CD4-positive, alpha-beta T cell treated with Interleukin-4 for 4 hours (primary cell): ENCODE data around the gene MPP3.
"Not testable (repeated sequence)": the region's sequence is repeated elsewhere in the genome, so short reads cannot be mapped to it uniquely, and the experiment has no call there.

Experiments
- DNase-seq: peaks from one replicate; pipeline ENCODE4 v3.0.0-alpha.2; 2020

MPP3 gene, protein sequence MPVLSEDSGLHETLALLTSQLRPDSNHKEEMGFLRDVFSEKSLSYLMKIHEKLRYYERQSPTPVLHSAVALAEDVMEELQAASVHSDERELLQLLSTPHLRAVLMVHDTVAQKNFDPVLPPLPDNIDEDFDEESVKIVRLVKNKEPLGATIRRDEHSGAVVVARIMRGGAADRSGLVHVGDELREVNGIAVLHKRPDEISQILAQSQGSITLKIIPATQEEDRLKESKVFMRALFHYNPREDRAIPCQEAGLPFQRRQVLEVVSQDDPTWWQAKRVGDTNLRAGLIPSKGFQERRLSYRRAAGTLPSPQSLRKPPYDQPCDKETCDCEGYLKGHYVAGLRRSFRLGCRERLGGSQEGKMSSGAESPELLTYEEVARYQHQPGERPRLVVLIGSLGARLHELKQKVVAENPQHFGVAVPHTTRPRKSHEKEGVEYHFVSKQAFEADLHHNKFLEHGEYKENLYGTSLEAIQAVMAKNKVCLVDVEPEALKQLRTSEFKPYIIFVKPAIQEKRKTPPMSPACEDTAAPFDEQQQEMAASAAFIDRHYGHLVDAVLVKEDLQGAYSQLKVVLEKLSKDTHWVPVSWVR

DNA sequence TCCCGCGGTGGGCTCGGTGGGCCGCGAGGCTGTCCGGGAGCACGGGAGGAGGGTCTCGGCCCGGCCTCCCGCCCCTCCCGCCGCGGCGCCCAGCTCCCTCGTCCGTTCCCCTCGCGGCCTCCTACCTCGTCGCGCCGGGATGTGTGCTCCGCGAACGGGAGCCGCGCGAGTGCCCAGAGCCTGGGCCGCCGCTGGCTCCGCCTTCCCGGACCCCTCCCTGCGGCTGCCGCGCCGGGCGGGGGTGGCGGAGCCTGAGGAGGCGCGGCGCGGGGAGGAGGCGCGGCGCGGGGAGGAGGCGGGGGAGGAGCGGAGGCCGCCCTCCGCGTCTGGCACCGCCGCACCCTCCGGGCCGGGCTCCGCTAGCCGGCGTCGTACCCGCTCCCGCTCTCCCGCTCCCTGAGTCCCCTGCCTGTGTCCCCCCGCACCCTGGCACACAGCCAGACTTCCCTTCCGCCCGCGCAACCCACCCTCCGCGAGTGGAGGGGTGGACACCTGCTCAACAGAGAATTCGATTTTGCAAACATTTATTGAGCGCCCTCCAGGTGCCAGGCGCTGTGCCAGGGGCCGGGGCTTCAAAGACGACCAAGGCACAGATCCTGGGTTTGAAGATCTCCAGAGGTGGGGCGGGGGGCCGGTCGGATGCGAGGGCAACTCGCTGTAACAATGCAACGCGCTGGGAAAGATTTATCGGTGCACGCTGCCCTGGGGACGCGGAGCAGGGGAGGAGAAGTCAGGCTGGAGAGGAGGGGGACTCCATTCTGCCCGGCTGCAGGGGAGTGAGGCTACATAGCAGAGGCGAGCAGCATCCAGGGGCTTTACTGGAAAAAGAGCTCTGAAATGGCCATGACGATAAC, at the start of gene MPP3:
MPP3 (minus strand) TSS at position 171 of the 854 bp plus-strand sequence. CDS start 1,240 bp downstream, outside the sequence.
- peak; percentile 8 for DNase-seq

DNA sequence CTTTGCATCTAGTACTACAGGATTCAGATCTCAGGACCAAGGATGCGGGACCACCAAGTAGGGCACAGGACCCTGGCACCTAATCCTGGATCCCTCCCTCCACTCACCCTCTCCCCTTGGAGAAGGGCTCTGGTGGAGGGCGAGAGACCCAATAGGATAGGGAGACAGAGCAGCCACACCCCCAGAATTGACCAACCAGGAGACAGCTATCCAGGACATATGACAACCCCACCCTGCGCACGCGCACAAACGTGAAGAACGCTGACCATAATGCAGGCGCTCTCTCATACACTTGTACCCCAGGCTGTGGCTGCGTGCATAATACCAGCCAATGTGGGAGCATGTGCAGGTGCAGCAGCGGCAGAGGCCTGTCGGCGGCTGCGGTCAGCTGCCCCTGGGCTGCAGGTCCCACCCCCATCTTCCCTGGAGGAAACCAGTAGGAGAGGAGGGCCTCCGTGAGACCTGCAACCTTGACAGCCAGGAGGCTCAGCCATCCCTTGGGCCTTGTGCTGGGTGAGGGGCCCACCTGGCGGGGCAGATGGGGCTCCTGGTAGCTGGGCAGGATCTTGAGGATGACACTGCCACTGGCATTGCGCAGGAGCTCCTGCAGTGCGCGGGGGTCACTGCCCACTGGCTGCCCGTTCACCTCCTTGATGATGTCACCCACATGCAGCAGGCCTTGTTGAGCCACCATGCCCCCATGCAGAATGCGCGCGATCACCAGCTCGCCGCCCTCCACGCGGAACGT, 49.0 kb upstream of the MPP3 start:
- DNase-seq, result no peak

DNA sequence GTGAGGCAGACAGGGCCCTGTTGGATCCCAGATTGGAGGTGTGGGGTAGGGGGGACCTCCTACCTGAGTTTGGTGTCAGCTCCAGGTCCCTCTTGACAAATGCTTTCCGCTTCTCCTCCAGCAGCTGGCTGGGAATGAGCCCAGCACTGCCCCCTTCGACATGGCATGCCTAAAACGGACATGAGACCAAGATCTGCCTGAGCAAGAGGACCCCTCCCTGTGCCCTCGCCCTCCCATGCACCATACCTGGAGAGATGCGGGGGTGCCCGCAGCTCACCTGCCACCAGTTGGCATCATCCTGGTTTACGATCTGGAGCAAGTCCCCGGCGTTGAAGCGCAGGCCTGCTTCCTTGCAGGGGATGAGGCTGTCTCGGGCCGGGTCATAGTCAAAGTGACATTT, 48.2 kb upstream of the MPP3 start:
- DNase-seq, result no peak

DNA sequence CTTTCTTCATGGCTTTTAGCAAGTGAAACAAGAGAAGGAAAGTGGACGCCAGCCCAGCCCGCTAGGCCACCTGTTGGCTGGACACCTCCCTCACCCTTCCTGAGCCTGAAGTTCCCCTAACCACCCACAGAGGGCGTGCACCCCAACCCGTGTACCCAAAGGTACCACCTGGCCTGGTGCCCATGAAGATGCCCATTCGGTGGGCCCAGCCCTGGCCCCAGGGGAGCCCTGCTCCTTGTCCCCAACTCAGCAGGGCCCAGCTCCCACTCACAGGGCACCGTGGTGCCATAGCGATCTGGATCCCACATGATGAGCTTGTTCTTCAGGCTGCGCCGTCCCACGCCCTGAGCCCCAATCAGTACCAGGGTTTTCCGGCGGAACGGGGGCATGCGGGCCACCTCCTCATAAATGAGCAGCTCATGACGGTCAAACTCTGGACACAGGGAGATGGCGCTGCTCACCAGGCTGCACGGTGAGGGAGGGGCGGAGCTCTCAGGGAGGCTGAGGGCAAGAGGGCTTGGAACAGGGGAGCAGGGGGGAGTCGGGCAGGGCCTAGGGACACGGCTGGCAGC, 47.6 kb upstream of the MPP3 start:
- DNase-seq, result peak; percentile 22

DNA sequence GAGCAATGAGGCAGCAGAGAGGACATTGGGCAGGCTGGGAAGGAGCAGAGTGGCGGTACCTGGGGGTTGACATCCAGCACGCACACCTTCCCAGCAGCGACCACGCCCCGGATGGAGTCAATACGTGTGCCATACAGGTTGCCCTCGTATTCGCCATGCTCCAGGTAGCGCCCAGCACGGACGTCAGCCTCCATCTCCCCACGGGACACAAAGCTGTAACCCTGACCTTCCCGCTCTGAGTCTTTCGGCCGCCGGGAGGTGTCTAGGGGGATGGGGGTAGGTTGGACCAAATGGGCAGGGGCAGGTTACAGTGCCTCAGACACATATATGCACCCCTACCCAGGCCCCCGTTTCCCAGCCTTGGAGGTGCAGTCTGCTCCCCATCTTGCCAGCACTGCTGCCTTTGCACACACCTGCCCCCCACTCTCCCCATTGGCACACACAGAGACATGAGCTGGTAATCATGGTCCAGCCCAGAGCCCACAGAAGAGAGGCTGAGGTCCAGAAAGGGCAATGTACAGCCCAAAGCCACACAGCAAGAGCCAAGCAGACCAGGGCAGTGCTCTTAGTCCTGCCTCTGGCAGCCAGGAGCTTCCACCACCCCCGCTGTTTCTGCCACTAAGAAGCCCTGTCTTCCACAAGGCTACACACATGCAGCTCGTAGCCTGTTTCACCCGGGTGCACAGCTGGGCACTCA, 46.9 kb upstream of the MPP3 start:
- no peak for DNase-seq

DNA sequence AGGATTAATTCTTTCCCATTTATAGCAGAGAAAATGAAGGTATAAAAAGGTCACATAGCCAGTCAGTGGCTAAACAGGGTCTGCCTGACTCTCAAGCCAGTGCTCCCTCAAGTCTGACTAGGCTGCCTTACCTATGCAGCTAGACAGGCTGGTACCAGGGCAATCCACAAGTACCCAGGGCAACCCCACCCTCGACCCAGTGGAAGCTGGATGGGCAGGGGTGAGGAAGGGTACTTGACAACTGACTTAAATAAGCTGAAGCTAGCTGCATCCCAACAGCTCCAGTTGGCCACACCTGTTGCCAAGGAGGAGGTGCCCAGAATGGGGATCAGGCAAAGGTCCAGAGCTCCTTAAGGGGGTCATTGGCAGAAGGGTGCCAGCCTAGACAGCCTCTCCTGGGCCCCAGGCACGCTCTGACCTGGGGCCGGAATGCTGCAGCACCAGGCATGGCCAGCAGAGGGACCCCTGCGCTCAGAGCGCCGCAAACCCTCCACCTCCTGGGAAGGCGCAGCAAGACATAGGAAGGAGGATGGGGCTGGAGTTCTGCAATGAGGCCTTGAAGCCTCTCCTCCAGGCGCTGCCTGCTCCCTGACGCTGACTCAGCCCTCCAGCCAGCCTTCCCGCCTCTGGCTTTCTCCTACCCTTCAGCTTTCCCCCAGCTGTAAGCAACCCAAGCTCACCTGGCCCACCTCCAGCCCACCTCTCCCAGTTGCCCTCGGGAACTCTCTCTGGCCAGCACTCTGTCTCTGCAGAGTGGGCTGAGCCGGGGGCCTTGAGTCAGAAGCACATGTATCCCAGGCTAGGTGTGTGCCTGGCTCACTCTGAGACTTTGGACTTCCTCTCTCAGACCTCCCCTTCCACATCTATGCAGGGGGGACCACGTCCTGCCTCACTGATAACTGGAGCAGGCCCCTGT, 45.6 kb upstream of the MPP3 start:
- DNase-seq, result peak; percentile 45

DNA sequence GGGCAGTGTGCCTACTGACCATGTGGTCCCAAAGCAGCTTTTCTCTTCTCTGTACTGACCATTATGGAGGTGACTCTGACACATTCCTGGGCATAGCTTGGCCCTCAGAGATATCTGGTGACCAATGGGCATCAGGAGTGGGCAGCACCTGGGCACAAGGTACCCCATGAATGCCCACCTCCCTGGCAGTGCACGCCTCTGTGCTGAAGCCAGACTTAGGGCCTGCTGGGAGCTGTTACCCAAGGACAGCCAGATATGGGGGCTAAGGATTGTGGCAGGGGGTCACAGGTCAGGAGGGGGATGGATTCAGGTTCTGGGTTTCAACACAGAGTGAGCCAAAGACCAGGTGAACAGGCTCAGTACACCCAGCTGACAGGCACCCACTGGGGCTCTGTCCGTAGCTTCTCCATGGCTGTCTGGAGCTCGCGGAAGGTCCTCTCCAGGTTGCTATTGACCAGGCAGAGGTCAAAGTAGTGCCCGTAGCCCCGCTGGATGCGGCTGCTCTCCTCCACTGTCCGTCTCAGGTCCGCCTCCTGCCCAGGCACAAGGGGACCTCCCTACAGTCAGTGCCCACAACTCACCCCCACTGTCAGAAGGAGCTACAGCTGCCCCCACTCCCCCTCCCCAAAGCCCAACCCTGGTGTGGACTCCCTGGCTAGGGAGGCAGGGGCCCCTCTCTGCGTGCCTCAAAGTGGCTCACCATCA, 44.7 kb upstream of the MPP3 start:
- no peak for DNase-seq

DNA sequence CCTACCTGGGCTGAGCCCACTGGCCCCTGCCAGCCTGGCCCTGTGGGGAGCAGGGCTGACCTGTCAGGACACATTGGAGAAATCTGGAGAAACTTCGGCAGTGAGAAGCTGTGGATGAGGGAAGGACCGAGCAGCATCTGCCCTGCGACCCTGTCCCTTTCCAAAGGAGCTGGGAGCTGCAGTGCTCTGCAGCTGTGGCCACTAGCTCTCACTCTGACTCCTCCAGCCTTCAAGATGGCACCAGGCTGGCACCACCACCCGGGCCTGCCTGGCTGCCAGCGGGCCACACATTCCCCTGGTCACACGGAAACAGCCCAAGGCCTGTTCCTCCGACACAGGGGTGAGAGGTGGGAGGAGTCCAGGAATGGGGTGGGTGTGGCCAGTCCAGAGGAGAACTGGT, 44.1 kb upstream of the MPP3 start:
- no peak for DNase-seq

DNA sequence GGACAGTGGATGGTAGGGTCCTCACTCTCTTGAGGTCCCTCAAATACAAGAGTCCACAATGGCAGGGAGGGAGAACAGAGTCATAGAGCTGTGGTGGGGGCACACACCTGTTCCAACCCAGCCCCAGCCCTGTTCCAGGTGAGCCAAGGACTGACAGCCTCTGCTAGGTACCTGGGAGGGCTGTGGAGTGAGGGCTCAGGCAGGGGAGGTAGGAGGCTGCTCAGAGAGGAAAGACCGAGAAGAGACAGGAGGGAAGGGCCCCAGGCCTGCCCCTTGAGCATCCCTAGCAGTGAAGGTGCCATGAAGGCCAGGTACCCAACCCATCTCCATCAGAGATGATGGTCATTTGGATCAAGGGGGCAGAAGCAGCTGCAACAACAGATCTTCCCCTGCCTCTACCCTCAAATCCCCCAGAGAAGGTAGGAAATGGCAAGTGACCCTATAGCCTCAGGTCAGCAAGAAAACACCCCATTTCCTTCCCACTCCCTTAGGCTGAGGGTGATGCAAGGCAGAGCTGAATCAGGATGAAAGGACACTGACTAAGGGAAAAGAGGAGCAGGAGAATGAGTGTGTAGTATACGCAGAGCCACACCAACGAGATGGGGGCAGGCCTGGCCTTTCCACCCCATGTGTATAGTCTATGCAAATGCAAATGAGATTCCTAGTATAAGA, 42.7 kb upstream of the MPP3 start:
- DNase-seq, result no peak

DNA sequence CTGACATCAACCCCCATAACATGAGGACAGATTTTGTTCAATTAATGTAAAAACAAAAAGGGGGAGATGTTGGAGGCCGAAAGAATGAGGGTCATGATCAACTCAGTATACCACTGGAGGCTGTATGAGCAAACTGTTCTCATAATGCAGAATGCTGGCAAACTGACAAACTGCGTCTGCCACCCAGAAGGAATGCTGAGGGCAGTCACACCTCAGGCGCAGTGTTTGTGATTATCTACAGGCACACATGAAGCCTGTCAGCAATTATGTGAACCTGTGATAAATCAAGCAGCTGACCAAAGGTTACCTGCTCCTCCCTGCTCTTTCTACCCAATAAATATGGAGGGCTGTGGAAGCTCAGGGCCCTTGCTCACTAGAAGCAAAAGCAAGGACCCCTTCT, 41.3 kb upstream of the MPP3 start:
- DNase-seq, result no peak

DNA sequence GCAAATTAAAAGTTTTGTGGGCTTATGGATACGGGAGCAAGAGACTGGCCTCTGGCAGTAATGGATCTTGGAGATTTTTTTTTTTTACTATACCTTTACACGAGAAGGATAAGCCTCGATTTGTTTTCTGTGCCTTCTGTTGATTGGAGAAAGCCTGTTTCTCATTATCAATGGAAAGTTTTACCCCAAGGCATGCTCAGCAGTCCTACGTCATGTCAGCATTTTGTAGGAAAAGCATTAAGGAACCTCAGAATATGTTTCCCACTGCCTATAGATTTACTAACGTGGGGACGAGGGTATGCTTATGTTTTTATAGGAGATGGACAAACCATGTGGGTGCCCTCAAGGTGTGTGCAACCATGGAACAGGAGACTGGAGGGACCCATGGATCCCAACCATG, 40.9 kb upstream of the MPP3 start:
- DNase-seq, result no peak

DNA sequence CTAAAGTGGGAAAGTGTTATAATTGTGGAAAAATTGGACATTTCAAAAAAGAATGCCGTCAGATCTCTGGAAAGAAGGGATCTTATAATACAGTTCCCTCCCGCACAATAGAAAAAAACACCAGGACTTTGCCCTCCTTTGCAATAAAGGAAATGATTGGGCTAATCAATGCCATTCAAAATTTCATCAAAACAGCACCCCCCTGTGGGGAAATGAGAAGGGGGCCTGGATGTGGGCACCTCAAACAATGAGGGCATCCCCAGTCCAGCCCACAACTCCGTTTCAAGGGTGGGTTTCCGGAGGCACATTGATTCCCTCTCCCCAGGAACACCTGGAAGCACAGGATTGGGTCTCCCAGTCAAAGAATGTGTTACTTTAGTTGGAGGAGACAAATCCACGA, 40.1 kb upstream of the MPP3 start:
- DNase-seq, result no peak

DNA sequence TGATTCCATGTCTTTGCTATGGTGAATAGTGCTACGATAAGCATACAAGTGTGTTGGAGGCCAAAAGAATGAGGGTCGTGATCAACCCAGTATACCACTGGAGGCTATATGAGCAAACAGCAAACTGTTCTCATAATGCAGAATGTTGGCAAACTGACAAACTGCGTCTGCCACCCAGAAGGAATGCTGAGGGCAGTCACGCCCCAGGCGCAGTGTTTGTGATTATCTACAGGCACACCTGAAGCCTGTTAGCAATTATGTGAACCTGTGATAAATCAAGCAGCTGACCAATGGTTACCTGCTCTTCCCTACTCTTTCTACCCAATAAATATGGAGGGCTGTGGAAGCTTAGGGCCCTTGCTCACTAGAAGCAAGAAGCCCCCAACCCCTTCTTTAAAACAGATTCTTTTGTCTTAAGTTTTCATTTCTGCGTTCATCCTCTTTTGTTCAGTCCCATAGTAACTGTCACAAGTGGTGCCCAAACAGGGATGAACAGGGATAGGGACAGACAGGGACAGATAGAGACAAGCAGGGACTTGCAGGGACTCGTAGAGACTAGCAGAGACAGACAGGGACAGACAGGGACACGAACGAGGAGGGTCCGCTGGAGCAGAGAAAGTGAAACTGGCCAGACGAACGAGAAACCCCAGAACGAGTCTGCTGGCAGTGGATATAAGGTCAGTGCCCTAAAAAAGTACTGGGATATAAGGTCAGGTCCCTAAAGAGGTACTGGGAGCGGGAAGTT, 39.2 kb upstream of the MPP3 start:
- DNase-seq, result no peak

DNA sequence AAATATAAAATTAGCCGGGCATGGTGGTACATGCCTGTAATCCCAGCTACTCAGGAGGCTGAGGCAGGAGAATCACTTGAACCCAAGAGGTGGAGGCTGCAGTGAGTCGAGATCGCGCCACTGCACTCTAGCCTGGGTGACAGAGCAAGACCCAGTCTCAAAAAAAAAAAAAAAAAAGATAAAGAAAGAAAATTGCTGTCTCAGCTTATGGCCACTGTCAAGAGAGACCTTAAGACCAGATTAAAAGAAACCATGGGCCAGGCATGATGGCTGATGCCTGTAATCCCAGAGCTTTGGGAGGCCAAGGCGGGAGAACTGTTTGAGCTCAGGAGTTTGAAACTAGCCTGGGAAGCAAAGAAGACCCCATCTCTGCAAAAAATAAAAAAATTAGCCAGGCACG, 36.1 kb upstream of the MPP3 start:
- DNase-seq, result not testable (repeated sequence)

DNA sequence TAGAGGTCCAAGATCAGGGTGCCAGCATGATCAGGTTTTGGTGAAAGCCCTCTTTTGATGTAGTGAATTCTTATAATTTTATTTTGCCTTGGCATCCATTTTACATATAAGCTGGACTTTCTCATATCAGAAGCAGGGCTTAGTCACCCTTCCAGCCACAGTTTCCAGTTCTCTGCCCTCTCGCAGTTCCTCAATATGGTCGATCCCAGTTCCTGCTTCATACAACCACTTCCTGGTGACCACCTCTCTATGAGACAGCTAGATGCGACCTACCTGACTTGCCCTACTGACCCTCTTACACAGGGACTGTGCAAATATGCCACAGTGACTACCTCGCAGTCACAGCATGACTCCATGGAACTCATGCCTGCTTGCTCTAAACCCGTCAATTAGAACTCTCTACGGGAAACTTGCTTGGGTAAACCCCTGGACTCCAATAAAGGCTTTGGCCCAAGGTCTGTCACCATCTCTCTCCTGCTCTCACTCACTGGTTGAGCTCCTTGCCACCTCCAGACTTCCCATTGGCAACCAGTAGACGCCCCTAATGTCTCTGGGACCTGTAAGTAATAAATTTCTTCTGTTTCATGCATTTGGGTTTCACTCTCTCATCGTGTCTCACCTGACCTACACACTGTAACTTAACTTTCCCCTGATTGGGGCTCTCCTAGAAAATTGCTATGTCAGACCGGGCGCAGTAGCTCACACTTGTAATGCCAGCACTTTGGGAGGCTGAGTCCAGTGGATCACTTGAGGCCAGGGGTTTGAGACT, 35.5 kb upstream of the MPP3 start:
- DNase-seq, result no peak

DNA sequence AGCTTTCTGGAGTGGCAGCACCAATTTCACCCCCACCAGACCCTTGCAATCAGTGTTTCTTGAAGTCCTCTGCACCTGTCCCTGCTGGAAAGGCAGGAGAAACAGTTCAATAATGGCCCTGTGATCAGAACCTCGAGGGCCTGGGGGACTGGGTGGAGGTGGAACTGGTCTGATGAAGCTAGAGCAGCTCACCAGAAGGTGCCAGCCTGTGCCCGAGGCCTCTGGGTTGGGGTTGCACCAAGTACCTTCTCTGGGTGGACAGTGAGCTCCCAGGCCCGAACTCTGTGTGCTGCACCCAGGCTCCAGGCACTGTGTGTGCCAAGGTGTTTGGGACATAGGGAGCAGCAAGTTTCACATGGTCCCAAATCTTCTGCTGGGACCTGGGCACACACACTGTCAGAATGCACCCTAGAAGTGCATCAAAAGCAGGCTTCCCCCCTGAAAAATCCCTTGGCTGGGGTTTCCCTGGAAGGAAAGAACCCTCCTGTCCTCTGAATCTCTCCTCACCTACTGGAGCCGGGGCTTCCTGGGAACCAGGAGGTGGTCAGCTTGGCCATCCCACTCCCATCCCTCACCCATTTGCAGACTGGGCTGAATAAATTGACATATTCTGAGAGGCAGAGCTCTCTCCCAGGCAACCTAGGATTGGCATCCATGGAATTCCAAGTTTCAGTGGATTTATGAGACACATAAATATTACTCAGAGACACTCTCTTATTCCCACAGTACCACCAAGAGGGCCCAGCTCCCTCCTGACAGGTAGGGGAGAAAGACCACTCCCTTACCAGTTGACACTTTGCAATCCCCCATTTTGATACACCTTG, 31.4 kb upstream of the MPP3 start:
- DNase-seq, result no peak

DNA sequence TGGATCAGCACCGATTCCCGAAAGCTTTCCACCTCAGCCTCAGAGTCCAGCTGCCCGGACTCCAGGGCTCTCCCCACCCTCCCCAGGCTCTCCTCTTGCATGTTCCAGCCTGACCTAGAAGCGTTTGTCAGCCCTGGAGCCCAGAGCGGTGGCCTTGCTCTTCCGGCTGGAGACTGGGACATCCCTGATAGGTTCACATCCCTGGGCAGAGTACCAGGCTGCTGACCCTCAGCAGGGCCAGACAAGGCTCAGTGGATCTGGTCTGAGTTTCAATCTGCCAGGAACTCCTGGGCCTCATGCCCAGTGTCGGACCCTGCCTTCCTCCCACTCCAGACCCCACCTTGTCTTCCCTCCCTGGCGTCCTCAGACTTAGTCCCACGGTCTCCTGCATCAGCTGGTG, 29.0 kb upstream of the MPP3 start:
- no peak for DNase-seq
